ENCODE data around the gene RBPJ. TPM values are rescaled to one million over a fixed set of nuclear protein-coding genes. Genes with fewer than 3 reads are reported as not detected.
A peak's percentile ranks its signal among the peaks of the same experiment; 100 is the strongest.

The RBPJ gene
- 105 and 120 TPM in 2 replicates for total RNA-seq (ENCODE audit: low replicate concordance)

GRCh38 chr4:26320538-26321372 lies at the start of gene RBPJ:
Gene RBPJ, plus strand, starts transcription at chr4:26321014. Its CDS starts 15 bp downstream, at chr4:26321029.
- Histone ChIP-seq H3K4me3 (peak within 1 kb of the TSS; percentile 98), H3K4me2 (peak within 1 kb of the TSS; percentile 96), H3K9me3 (ENCODE audit: low read depth) (no peaks in the 10 kb centered on the region), H3K4me1 (peaks cover 12% of the 10 kb centered on the region), H3K36me3 (no peaks in the 10 kb centered on the region), H3F3A (ENCODE audit: low read depth) (peaks cover 23% of the 10 kb centered on the region), H3K27ac (peak within 1 kb of the TSS; percentile 100), H2AFZ (replicated peaks) (peak within 1 kb of the TSS; percentile 94), H3K79me2 (ENCODE audit: low read depth) (peaks cover 46% of the 10 kb centered on the region), H3K9ac (peak within 1 kb of the TSS; percentile 95), H4K20me1 (ENCODE audit: low read depth) (peaks cover 45% of the 10 kb centered on the region), H3K27me3 (no peaks in the 10 kb centered on the region)
- peak within 1 kb of the TSS; percentile 98 for H3K27ac Mint-ChIP-seq
- H3K27me3 Mint-ChIP-seq (ENCODE audit: insufficient read depth, low read depth) = no peaks in the 10 kb centered on the region
- H3K4me1 Mint-ChIP-seq = peaks cover 24% of the 10 kb centered on the region
- peak within 1 kb of the TSS; percentile 99 for H3K4me3 Mint-ChIP-seq
- no peaks in the 10 kb centered on the region for H3K36me3 Mint-ChIP-seq
- TF ChIP-seq EZH2 (IDR thresholded peaks at IDR 0.05) (no peak), EZH2phosphoT487 (IDR thresholded peaks at IDR 0.05) (no peak), CTCF (IDR thresholded peaks at IDR 0.05) (no peak)
- peaks cover 2% of the 10 kb centered on the region for H3K9me3 Mint-ChIP-seq
- peak; percentile 98 for DNase-seq (ENCODE audit: low spot score)

- no peaks in the 10 kb centered on the region for H3K79me2 ChIP-seq (ENCODE audit: low read depth)
- no peak overlapping the region for H3K4me2 ChIP-seq
- H3K27ac ChIP-seq = no peak overlapping the region
- H3K36me3 ChIP-seq = no peaks in the 10 kb centered on the region
- no peak for DNase-seq (ENCODE audit: low spot score)
- no peak overlapping the region for H3K4me3 Mint-ChIP-seq
- no peak overlapping the region for H3K4me3 ChIP-seq
- no peak overlapping the region for H2AFZ ChIP-seq (replicated peaks)
- TF ChIP-seq EZH2phosphoT487 (IDR thresholded peaks at IDR 0.05) = no peak
- no peak for TF ChIP-seq EZH2 (IDR thresholded peaks at IDR 0.05)
- no peak for TF ChIP-seq CTCF (IDR thresholded peaks at IDR 0.05)
- no peaks in the 10 kb centered on the region for H3K9me3 ChIP-seq (ENCODE audit: low read depth)
- no peaks in the 10 kb centered on the region for H3K9me3 Mint-ChIP-seq
- no peaks in the 10 kb centered on the region for H3F3A ChIP-seq (ENCODE audit: low read depth)
- no peaks in the 10 kb centered on the region for H3K36me3 Mint-ChIP-seq
- peaks cover 7% of the 10 kb centered on the region for H3K4me1 Mint-ChIP-seq
- no peaks in the 10 kb centered on the region for H3K27me3 ChIP-seq
- peaks cover 6% of the 10 kb centered on the region for H3K4me1 ChIP-seq
- H3K27me3 Mint-ChIP-seq (ENCODE audit: insufficient read depth, low read depth) = peaks cover 6% of the 10 kb centered on the region
- H3K27ac Mint-ChIP-seq = no peak overlapping the region
- no peaks in the 10 kb centered on the region for H4K20me1 ChIP-seq (ENCODE audit: low read depth)
- H3K9ac ChIP-seq = no peak overlapping the region
These were observed 49.1 kb upstream of the RBPJ start for GRCh38 chr4:26271703-26272102.

GRCh38 chr4:26272654-26273615 lies 47.9 kb upstream of the RBPJ start:
- Histone ChIP-seq H3K36me3 (no peaks in the 10 kb centered on the region), H3K4me1 (peaks cover 6% of the 10 kb centered on the region), H3K27me3 (no peaks in the 10 kb centered on the region), H3K9ac (no peak overlapping the region), H3K4me3 (no peak overlapping the region), H3F3A (ENCODE audit: low read depth) (no peaks in the 10 kb centered on the region), H3K9me3 (ENCODE audit: low read depth) (no peaks in the 10 kb centered on the region), H3K79me2 (ENCODE audit: low read depth) (no peaks in the 10 kb centered on the region), H2AFZ (replicated peaks) (peak overlapping the region; percentile 40), H3K4me2 (no peak overlapping the region), H4K20me1 (ENCODE audit: low read depth) (no peaks in the 10 kb centered on the region), H3K27ac (no peak overlapping the region)
- Mint-ChIP-seq H3K4me3 (no peak overlapping the region), H3K4me1 (peaks cover 7% of the 10 kb centered on the region), H3K27ac (no peak overlapping the region), H3K9me3 (no peaks in the 10 kb centered on the region), H3K36me3 (no peaks in the 10 kb centered on the region), H3K27me3 (ENCODE audit: insufficient read depth, low read depth) (peaks cover 6% of the 10 kb centered on the region)
- TF ChIP-seq EZH2 (IDR thresholded peaks at IDR 0.05) = no peak
- TF ChIP-seq EZH2phosphoT487 (IDR thresholded peaks at IDR 0.05) = no peak
- no peak for TF ChIP-seq CTCF (IDR thresholded peaks at IDR 0.05)
- DNase-seq (ENCODE audit: low spot score) = no peak
